Lower leg skin (tissue), 3 donors: Measurements from ENCODE around the gene PHLPP1.

Experiments used
- POLR2A ChIP-seq, 2 donors: fragments of 450-650 bp; IDR thresholded peaks; one replicate each; pipeline ENCODE4 v1.6.1; 2016 to 2017; ENCODE audit warnings: antibody characterized with exemption in 2 of 2, mild to moderate bottlenecking in 1 of 2, moderate library complexity in 1 of 2
- TF ChIP-seq, protein P1 (sequence below), 3 donors: fragments of 450-650 bp; IDR thresholded peaks; one replicate each; pipeline ENCODE4 v1.5.1; 2016; ENCODE audit warnings: antibody characterized with exemption in 3 of 3, mild to moderate bottlenecking in 3 of 3, moderate library complexity in 2 of 3

DNA sequence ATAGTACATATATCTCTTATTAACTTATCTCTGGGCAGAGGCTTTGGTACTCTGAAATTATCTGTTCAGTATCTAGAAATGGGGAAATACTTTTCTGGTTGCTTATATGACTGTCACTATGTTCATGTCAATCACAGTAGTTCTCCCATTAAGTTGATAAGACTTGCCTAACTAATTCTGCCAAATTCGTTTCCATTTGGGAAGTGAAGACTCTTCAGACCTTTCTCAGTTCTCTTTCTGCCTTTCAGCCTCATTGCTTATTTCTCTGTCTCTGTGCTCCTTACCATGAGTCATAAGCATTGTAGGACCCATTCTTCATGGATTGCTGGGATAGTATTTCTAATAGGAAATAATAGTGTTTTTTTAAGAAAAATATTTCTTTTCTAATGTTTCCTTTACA is 113.5 kb downstream of the PHLPP1 start:
- TF ChIP-seq, protein P1, sequence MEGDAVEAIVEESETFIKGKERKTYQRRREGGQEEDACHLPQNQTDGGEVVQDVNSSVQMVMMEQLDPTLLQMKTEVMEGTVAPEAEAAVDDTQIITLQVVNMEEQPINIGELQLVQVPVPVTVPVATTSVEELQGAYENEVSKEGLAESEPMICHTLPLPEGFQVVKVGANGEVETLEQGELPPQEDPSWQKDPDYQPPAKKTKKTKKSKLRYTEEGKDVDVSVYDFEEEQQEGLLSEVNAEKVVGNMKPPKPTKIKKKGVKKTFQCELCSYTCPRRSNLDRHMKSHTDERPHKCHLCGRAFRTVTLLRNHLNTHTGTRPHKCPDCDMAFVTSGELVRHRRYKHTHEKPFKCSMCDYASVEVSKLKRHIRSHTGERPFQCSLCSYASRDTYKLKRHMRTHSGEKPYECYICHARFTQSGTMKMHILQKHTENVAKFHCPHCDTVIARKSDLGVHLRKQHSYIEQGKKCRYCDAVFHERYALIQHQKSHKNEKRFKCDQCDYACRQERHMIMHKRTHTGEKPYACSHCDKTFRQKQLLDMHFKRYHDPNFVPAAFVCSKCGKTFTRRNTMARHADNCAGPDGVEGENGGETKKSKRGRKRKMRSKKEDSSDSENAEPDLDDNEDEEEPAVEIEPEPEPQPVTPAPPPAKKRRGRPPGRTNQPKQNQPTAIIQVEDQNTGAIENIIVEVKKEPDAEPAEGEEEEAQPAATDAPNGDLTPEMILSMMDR (IDR thresholded peaks at IDR 0.05) = no peak
- TF ChIP-seq POLR2A (IDR thresholded peaks at IDR 0.05) = no peak
